IPS-18a (cell line): ENCODE measurements around the gene BOK.
A peak's percentile ranks its signal among the peaks of the same experiment; 100 is the strongest.

Experiments used
- H3K27ac ChIP-seq: one replicate; pipeline ENCODE4 v1.5.1; 2013; ENCODE audit warnings: low read length
- H3K27me3 ChIP-seq: one replicate; pipeline ENCODE4 v1.6.1; 2013; ENCODE audit warnings: mild to moderate bottlenecking, low read length; ENCODE audit not compliant: control insufficient read depth, insufficient read depth
- H3K36me3 ChIP-seq: one replicate; pipeline ENCODE4 v1.6.1; 2013; ENCODE audit warnings: low read depth, low read length; ENCODE audit not compliant: control insufficient read depth
- H3K4me1 ChIP-seq: one replicate; pipeline ENCODE4 v1.6.1; 2013; ENCODE audit warnings: low read depth, low read length; ENCODE audit not compliant: control insufficient read depth
- H3K4me3 ChIP-seq: one replicate; pipeline ENCODE4 v1.5.1; 2013; ENCODE audit warnings: low read length
- H3K9ac ChIP-seq: one replicate; pipeline ENCODE4 v1.6.1; 2013; ENCODE audit warnings: mild to moderate bottlenecking, low read length, moderate library complexity
- H3K9me3 ChIP-seq: one replicate; pipeline ENCODE4 v1.6.1; 2013; ENCODE audit warnings: low read depth, low read length; ENCODE audit not compliant: control insufficient read depth

BOK gene

GRCh38 chr2:241613017-241613780, 54.7 kb downstream of the BOK start:
- Histone ChIP-seq H3K9me3 (no peaks in the 10 kb centered on the region), H3K27me3 (no peaks in the 10 kb centered on the region), H3K9ac (no peak overlapping the region), H3K4me3 (no peak overlapping the region), H3K36me3 (no peaks in the 10 kb centered on the region), H3K4me1 (peaks cover 6% of the 10 kb centered on the region), H3K27ac (no peak overlapping the region)

- no peak overlapping the region for H3K27ac ChIP-seq
- no peaks in the 10 kb centered on the region for H3K36me3 ChIP-seq
- no peak overlapping the region for H3K4me3 ChIP-seq
- H3K27me3 ChIP-seq, result no peaks in the 10 kb centered on the region
- H3K9me3 ChIP-seq, result no peaks in the 10 kb centered on the region
- H3K9ac ChIP-seq, result no peak overlapping the region
- H3K4me1 ChIP-seq, result peaks cover 6% of the 10 kb centered on the region
Observed at GRCh38 chr2:241615041-241615440, 56.5 kb downstream of the BOK start.

- peaks cover 6% of the 10 kb centered on the region for H3K4me1 ChIP-seq
- no peaks in the 10 kb centered on the region for H3K36me3 ChIP-seq
- H3K9ac ChIP-seq, result no peak overlapping the region
- no peaks in the 10 kb centered on the region for H3K9me3 ChIP-seq
- no peak overlapping the region for H3K4me3 ChIP-seq
- H3K27me3 ChIP-seq, result no peaks in the 10 kb centered on the region
- H3K27ac ChIP-seq, result no peak overlapping the region
Observed at GRCh38 chr2:241615522-241616052, 57.0 kb downstream of the BOK start.

GRCh38 chr2:241616168-241617125, 57.9 kb downstream of the BOK start:
- Histone ChIP-seq H3K9me3 (no peaks in the 10 kb centered on the region), H3K9ac (peak overlapping the region; percentile 9), H3K4me3 (no peak overlapping the region), H3K27ac (no peak overlapping the region), H3K4me1 (peaks cover 6% of the 10 kb centered on the region), H3K27me3 (no peaks in the 10 kb centered on the region), H3K36me3 (no peaks in the 10 kb centered on the region)

GRCh38 chr2:241617431-241618154, 59.0 kb downstream of the BOK start:
- peak overlapping the region; percentile 9 for H3K9ac ChIP-seq

GRCh38 chr2:241618296-241618805, 59.8 kb downstream of the BOK start:
- H3K27ac ChIP-seq, result no peak overlapping the region
- no peaks in the 10 kb centered on the region for H3K27me3 ChIP-seq
- H3K9me3 ChIP-seq, result no peaks in the 10 kb centered on the region
- H3K9ac ChIP-seq, result no peak overlapping the region
- no peaks in the 10 kb centered on the region for H3K36me3 ChIP-seq
- no peak overlapping the region for H3K4me3 ChIP-seq
- H3K4me1 ChIP-seq, result peaks cover 6% of the 10 kb centered on the region

More at GRCh38 chr2:241617431-241618154, 59.0 kb downstream of the BOK start:
- Histone ChIP-seq H3K4me1 (peaks cover 6% of the 10 kb centered on the region), H3K4me3 (peak overlapping the region; percentile 42), H3K9me3 (no peaks in the 10 kb centered on the region), H3K27me3 (no peaks in the 10 kb centered on the region), H3K36me3 (no peaks in the 10 kb centered on the region), H3K27ac (no peak overlapping the region)

- H3K36me3 ChIP-seq, result no peaks in the 10 kb centered on the region
- H3K4me3 ChIP-seq, result no peak overlapping the region
Observed at GRCh38 chr2:241618829-241619228, 60.3 kb downstream of the BOK start.

GRCh38 chr2:241619597-241620418, 61.3 kb downstream of the BOK start:
- Histone ChIP-seq H3K27ac (no peak overlapping the region), H3K9me3 (no peaks in the 10 kb centered on the region), H3K4me3 (no peak overlapping the region), H3K9ac (no peak overlapping the region), H3K36me3 (no peaks in the 10 kb centered on the region), H3K27me3 (no peaks in the 10 kb centered on the region), H3K4me1 (peaks cover 6% of the 10 kb centered on the region)

More at GRCh38 chr2:241618829-241619228, 60.3 kb downstream of the BOK start:
- H3K9ac ChIP-seq, result no peak overlapping the region
- H3K4me1 ChIP-seq, result peaks cover 6% of the 10 kb centered on the region
- no peaks in the 10 kb centered on the region for H3K9me3 ChIP-seq
- H3K27ac ChIP-seq, result no peak overlapping the region
- no peaks in the 10 kb centered on the region for H3K27me3 ChIP-seq

GRCh38 chr2:241620419-241620769, 61.8 kb downstream of the BOK start:
- Histone ChIP-seq H3K9me3 (no peaks in the 10 kb centered on the region), H3K4me3 (no peak overlapping the region), H3K27me3 (no peaks in the 10 kb centered on the region), H3K9ac (no peak overlapping the region), H3K27ac (no peak overlapping the region), H3K4me1 (peaks cover 6% of the 10 kb centered on the region), H3K36me3 (no peaks in the 10 kb centered on the region)
